Activated effector memory CD4-positive, alpha-beta T cell treated with Interleukin-2 at 50 U/mL for 16 hours (primary cell): ENCODE measurements around the gene TRIM56.
"Not testable (repeated sequence)": the region's sequence is repeated elsewhere in the genome, so short reads cannot be mapped to it uniquely, and the experiment has no call there.

ENCODE experiments used
- DNase-seq: peaks from one replicate; pipeline ENCODE4 v3.0.0-alpha.2; 2020

Gene TRIM56

DNA sequence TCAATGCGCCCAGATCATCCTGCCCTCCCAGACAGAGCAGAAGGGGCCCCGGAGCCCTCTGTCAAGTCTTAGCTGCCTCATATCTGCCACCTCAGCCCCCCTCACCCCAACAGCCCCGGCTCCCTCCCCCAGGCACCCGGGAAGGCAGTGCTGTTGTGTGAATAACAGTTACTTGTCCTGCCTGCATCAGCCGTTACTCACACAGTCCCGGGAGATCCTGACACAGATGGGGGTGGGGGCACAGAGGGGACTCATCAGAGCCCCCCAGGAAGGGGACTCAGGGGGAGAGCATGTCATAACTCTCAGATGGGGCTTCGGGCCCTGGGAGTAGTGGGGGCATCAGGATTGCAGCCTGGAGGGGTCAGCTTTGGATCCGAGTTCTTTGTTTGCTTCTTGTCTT is 29.2 kb downstream of the TRIM56 start:
- DNase-seq = no peak

DNA sequence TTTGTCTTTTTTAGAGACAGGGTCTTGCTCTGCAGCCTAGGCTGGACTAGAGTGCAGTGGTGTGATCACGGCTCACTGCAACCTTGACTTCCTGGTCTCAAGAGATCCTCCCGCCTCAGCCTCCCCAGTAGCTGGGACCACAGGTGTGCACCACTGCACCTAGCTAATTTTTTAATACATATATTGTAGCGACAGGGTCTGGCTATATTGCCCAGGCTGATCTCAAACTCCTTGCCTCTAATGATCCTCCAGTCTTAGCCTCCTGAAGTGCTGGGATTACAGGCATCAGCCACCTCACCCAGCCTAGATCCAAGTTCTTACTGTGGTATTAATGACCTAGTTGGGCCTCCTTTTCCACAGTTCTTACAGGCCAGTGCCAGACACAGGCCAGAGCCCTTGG is 29.9 kb downstream of the TRIM56 start:
- DNase-seq = no peak

- no peak for DNase-seq
Observed at GRCh38 chr7:101116898-101117297, 31.6 kb downstream of the TRIM56 start.

GRCh38 chr7:101118856-101119255 is 33.6 kb downstream of the TRIM56 start:
- DNase-seq = no peak

- no peak for DNase-seq
Observed at GRCh38 chr7:101119876-101120275, 34.6 kb downstream of the TRIM56 start.

GRCh38 chr7:101120315-101120714 is 35.0 kb downstream of the TRIM56 start:
- no peak for DNase-seq

GRCh38 chr7:101121631-101121990 is 36.3 kb downstream of the TRIM56 start:
- not testable (repeated sequence) for DNase-seq

- DNase-seq = no peak
Observed at GRCh38 chr7:101121991-101122932, 37.0 kb downstream of the TRIM56 start.

DNA sequence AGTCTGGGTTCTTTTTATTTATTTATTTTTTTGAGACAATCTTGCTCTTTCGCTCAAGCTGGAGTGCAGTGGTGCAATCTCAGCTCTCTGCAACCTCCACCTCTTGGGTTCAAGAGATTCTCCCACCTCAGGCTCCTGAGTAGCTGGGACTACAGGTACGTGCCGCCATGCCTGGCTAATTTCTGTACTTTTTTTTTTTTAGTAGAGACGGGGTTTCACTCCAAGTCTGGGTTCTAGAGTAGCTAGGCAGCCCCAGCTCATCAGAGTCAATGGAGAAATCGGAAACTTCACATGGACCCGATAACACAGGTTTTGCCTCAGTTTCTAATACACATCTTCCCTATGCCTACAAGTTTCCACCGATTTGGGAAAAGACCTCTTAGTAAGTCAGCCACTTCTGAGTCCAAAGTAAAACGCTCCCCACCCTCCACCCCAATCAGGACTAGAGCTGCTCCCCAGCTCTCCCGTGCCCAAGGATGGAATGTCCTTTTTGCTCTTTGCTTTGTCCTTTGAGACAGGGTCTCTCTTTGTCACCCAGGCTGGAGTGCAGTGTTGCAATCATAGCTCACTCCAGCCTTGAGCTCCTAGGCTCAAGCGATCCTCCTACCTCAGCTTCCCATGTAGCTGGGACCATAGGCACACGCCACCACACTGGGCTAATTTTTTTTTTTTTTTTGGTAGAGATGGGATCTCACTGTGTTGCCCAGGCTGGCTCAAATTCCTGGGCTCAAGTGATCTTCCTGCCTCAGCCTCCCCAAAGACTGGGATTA is 37.8 kb downstream of the TRIM56 start:
- no peak for DNase-seq

GRCh38 chr7:101123703-101124068 is 38.4 kb downstream of the TRIM56 start:
- DNase-seq = no peak

DNA sequence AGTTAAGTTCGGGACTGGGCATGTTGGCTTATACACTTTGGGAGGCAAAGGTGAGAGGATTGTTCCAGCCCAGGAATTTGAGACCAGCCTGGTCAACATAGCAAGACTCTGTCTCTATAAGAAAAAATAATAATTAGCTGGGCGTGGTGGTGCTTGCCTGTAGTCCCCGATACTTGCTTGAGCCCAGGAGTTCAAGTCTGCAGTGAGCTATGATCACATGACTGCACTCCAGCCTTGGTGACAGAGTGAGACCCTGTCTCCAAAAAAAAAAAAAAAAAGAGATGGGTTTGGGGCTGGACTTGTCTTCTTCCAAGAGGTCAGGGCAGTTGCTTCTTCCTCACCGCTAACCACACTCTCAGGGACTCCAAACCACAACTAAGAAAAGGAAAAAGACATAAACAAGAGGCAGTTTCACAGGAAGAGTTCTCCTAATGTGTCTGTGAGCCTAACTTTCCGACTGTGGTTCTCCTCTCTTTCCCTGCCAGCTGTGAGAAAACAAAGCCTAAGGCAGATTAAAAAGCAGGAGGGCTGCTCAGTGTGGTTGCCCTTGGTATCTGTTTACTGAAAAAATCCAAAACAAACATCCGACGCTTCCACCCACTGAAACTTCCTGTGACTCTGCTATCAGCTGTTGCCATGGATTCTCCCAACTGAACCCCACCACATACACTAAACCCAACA is 39.2 kb downstream of the TRIM56 start:
- no peak for DNase-seq

DNA sequence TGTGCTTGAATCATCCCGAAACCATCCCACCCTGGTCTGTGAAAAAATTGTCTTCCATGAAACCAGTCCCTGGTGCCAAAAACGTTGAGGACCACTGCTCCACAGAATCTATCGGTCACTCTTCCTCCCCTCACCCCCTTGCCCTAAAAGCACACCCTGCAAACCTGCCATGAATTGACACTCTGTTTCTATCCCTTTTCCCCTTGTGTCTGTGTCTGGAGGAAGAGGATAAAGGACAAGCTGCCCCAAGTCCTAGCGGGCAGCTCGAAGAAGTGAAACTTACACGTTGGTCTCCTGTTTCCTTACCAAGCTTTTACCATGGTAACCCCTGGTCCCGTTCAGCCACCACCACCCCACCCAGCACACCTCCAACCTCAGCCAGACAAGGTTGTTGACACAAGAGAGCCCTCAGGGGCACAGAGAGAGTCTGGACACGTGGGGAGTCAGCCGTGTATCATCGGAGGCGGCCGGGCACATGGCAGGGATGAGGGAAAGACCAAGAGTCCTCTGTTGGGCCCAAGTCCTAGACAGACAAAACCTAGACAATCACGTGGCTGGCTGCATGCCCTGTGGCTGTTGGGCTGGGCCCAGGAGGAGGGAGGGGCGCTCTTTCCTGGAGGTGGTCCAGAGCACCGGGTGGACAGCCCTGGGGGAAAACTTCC is 40.8 kb downstream of the TRIM56 start:
- DNase-seq = no peak

- DNase-seq = peak; percentile 24
Observed at GRCh38 chr7:101126651-101127459, 41.6 kb downstream of the TRIM56 start, which contains the start of gene SERPINE1. Gene SERPINE1 (plus strand): TSS chr7:101127104. CDS start chr7:101128394, 1,290 bp downstream.

DNA sequence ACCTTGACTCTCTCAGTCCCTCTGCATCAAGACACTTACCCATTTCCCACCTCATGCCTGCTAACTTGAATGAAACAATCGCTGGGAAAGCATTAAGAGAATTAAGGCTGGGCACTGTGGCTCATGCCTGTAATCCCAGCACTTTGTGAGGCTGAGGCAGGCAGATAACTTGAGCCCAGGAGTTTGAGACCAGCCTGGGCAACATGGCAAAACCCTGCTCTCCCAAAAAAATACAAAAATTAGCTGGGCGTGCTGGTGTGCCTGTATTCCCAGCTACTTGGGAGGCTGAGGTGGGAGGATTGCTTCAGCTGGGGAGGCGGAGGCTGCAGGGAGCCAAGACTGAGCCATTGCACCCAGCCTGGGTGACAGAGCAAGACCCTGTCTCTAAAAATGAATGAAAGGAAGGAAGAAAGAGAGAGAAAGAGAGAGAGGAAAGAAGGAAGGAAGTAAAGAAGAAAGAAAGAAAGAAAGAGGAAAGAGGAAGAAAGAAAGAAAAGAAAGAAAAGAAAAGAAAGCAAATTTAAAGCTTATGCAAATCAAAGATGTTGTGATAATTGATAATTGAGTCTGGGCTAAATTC is 42.3 kb downstream of the TRIM56 start:
- DNase-seq = no peak

DNA sequence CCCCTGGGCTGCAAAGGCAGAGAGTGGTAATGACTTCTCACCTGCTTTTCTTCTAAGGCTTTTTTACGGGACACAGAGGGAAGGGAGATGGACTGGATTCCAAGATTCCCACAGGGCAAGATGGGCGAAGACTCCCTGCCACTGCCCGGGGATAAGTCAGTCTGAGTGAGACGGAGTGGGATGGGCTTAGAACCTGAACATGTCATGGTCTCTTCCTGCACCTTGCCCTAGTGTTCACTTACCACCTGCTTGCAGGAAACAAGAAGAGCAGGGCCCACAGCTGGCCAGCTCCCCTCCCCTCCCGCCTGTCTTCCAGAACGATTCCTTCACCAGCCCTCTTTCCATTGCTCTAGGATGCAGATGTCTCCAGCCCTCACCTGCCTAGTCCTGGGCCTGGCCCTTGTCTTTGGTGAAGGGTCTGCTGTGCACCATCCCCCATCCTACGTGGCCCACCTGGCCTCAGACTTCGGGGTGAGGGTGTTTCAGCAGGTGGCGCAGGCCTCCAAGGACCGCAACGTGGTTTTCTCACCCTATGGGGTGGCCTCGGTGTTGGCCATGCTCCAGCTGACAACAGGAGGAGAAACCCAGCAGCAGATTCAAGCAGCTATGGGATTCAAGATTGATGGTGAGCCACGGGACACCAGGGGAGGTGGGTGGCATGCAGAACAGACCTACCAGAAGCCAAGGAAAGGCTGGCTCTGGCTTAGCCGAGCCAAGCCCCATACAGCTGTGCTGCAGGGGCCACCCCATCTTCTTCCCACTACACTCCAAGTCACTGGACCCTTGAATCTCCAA is 43.0 kb downstream of the TRIM56 start:
- no peak for DNase-seq

- DNase-seq = no peak
Observed at GRCh38 chr7:101129603-101130117, 44.4 kb downstream of the TRIM56 start.

- not testable (repeated sequence) for DNase-seq
Observed at GRCh38 chr7:101132626-101133600, 47.6 kb downstream of the TRIM56 start.

DNA sequence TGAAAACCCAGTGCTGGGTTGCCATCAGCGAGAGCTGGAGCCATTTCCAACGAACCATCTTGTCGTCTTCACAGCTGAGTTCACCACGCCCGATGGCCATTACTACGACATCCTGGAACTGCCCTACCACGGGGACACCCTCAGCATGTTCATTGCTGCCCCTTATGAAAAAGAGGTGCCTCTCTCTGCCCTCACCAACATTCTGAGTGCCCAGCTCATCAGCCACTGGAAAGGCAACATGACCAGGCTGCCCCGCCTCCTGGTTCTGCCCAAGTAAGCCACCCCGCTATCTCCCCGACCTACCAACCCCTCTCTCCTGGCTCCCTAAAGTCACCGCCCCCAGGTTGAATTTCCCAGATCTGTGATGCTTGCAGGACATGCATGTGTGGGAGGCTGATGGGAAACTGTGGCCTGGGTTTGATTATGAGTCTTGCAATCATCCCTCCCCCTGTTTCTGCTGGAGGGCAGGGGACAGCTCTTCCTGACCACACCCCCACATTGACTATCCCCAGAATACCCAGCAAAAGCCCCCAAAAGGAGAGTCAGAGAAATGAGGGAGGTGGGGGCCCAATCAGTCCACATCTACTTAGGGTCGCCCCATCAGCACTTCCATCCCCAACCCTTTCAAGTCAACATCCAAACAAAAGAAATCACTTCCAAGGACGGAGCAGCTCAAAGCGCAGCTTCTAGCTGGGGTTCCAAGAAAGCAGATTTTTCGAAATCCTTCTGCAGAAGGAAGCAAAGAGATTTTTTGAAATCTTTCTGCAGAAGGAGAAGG is 48.5 kb downstream of the TRIM56 start:
- no peak for DNase-seq
